LNCaP clone FGC (cell line): ENCODE measurements around the gene GPNMB.
"Not testable (repeated sequence)": the region's sequence is repeated elsewhere in the genome, so short reads cannot be mapped to it uniquely, and the experiment has no call there.

ENCODE experiments used
- DNase-seq: peaks from one replicate; pipeline ENCODE4 v3.0.0-alpha.2; 2011; ENCODE audit warnings: low read depth
- H3K4me3 ChIP-seq: 2 replicates; pipeline ENCODE4 v1.5.1; 2011; ENCODE audit warnings: mild to moderate bottlenecking, low read depth, low read length, control low read depth
- TF ChIP-seq, protein P1 (sequence below): IDR thresholded peaks from 2 replicates; pipeline ENCODE4 v1.5.1; 2012; ENCODE audit warnings: mild to moderate bottlenecking; ENCODE audit not compliant: control insufficient read depth, insufficient read depth; ENCODE audit errors: extremely low read depth

GPNMB gene

DNA sequence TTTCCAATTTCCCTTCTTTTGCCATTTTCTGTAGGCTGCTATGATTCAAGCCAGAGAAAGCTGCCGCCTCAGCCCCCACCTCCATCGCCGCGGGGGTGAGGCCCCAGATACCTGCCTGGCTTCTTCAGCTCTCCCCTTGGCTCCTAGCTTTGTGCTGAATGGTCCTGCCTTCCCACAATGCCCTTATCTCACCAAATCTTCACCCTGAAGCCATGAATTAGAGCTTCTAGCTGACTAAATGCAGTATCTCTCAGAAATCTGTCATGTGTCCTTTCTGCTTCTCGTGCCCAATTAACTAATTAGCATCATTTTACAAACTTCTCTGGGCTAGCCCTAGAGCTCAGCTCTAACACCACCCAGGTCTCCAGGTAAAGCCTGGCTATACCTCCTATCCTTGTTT, 32.2 kb upstream of the GPNMB start:
- no peak for DNase-seq
- H3K4me3 ChIP-seq = no peak overlapping the region
- TF ChIP-seq, protein P1, sequence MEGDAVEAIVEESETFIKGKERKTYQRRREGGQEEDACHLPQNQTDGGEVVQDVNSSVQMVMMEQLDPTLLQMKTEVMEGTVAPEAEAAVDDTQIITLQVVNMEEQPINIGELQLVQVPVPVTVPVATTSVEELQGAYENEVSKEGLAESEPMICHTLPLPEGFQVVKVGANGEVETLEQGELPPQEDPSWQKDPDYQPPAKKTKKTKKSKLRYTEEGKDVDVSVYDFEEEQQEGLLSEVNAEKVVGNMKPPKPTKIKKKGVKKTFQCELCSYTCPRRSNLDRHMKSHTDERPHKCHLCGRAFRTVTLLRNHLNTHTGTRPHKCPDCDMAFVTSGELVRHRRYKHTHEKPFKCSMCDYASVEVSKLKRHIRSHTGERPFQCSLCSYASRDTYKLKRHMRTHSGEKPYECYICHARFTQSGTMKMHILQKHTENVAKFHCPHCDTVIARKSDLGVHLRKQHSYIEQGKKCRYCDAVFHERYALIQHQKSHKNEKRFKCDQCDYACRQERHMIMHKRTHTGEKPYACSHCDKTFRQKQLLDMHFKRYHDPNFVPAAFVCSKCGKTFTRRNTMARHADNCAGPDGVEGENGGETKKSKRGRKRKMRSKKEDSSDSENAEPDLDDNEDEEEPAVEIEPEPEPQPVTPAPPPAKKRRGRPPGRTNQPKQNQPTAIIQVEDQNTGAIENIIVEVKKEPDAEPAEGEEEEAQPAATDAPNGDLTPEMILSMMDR = no peak

DNA sequence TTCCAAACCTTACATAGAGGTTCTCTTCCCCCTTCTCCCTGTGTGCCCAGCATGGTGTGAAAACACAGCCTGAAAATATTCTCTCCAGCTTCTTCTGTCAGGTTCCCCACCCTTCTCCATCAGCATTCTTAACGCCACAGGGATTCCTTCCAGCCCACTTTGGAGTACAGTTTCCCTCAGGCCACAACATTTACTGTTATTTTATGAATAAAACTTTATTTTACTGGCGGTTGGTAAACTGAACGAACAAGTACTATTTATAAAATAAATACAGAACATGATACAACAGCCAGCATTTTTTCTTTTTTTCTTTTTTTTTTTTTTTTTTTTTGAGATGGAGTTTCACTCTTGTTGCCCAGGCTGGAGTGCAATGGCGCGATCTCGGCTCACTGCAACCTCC, 31.6 kb upstream of the GPNMB start:
- H3K4me3 ChIP-seq = no peak overlapping the region
- TF ChIP-seq, protein P1 = no peak
- DNase-seq = no peak

GRCh38 chr7:23216021-23216420, 30.6 kb upstream of the GPNMB start:
- DNase-seq = no peak
- H3K4me3 ChIP-seq = no peak overlapping the region
- TF ChIP-seq, protein P1 = no peak

- DNase-seq = no peak
- TF ChIP-seq, protein P1 = no peak
- no peak overlapping the region for H3K4me3 ChIP-seq
These were observed 28.4 kb upstream of the GPNMB start for GRCh38 chr7:23218196-23218595.

- H3K4me3 ChIP-seq = no peak overlapping the region
- TF ChIP-seq, protein P1 = no peak
- DNase-seq = no peak
These were observed 25.8 kb upstream of the GPNMB start for GRCh38 chr7:23220690-23221305.

GRCh38 chr7:23222439-23223030, 24.0 kb upstream of the GPNMB start:
- no peak overlapping the region for H3K4me3 ChIP-seq
- no peak for DNase-seq
- TF ChIP-seq, protein P1 = no peak

DNA sequence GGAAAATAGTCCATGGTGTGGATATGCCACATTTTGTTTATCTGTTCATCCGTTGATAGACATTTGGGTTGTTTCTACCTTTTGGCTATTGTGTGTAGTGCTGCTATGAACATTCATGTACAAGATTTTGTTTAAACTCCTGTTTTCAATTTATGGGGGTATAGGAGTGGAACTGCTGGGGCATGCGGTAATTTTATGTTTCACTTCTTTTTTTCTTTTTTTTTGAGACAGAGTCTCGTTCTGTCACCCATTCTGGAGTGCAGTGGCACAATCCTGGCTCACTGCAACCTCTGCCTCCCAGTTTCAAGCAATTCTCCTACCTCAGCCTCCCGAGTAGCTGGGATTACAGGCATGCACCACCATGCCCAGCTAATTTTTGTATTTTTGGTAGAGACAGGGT, 22.2 kb upstream of the GPNMB start:
- H3K4me3 ChIP-seq, DNase-seq: not testable (repeated sequence)
